Measurements from ENCODE around the gene TBC1D20.

Gene TBC1D20

DNA sequence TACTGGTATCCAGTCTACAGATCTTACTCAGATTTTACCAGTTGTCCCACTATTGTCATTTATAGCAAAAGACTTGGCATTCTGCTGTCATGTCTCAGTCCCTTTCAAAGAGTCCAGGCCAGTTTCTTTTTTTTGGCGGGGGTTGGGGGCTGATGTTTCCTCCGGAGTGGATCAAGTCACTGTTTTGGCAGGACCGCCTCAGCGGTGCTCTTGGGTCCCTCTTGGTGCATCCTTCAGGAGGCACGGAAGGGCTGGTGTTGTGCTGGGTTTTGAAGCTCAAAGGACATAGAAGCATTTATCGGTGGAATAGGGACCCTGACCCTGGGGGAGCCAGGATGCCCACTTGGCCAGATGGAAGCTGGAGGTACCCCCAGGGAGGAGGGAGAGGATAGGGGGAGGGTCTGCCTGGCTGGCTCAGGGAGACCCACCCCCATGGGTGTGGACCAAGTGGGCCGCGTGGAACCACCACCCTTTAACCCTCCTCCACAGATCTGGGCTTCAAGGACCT lies 43.4 kb downstream of the TBC1D20 start:
- Mint-ChIP-seq H3K27ac (ENCODE audit: low read depth) (no peak overlapping the region), H3K9me3 (no peaks in the 10 kb centered on the region), H3K27me3 (no peaks in the 10 kb centered on the region), H3K4me1 (peaks cover 29% of the 10 kb centered on the region), H3K4me3 (no peak overlapping the region), H3K36me3 (ENCODE audit: insufficient read depth) (peaks cover 41% of the 10 kb centered on the region)
- ATAC-seq (replicated peaks; ENCODE audit: extremely low read depth, poor library complexity, severe bottlenecking) (no peak), DNase-seq (ENCODE audit: low spot score in 2 of 2) (no peak)

DNA sequence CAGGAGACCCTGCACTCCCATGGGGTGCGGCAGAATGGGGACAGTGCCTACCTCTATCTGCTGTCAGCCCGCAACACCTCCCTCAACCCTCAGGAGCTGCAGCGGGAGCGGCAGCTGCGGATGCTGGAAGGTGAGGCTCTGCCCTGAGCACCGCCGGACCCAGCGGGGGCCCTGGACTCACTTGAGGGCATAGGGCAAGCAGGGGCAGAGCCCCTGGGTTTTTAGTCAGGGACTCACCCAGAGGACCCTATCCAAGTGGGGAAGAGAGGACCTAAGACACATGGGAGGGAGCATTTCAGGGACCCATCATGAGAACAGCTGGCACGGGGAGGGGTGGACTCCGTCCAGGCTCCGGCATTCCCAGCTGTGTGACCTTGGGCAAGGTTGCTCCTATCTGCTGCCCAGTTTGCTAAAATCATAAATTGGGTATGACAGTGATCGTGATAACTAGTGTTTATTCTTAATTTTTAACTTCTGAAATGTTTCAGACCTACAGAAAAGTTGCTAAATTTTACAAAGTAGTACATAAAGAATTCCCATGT lies 44.5 kb downstream of the TBC1D20 start:
- no peak overlapping the region for H3K4me3 Mint-ChIP-seq
- H3K27ac Mint-ChIP-seq (ENCODE audit: low read depth): no peak overlapping the region
- H3K9me3 Mint-ChIP-seq: no peaks in the 10 kb centered on the region
- H3K36me3 Mint-ChIP-seq (ENCODE audit: insufficient read depth): peaks cover 39% of the 10 kb centered on the region
- no peaks in the 10 kb centered on the region for H3K27me3 Mint-ChIP-seq
- H3K4me1 Mint-ChIP-seq: peaks cover 36% of the 10 kb centered on the region
- no peak for ATAC-seq (replicated peaks; ENCODE audit: extremely low read depth, poor library complexity, severe bottlenecking)
- no peak for DNase-seq (ENCODE audit: low spot score in 2 of 2)

DNA sequence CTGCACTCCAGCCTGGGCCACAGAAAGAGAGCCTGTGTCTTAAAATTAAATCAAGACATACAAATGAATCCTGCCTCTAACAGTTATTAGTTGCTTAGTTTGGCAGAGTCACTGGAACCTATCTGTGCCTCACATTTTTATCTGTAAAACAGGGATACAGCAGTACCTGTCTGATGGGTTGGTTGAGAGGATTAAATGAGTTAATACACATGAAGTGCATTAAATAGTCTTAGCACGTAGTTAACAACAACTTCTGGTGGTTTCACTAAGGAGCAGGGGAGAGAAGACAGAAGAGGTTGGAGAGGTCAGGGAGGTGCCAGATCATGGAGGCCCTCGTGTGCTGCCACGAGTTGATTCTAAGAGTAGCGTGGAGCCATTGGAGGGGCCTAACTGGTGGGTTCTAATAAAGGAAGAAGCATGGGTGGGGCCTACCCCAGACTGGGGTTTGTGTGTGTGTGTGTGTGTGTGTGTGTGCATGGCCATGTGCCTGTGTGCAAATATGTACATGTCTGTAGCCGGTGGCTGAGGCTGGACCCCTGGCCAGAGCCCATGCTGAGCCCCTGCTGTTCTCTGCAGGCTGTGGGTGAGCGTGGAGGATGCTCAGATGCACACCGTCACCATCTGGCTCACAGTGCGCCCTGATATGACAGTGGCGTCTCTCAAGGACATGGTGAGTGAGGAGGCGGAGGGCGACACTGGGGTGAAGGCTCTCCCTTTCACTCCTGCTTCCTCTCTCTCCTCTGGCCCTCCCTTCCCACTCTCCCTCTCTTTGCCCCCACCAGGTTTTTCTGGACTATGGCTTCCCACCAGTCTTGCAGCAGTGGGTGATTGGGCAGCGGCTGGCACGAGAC lies 45.2 kb downstream of the TBC1D20 start:
- Mint-ChIP-seq H3K4me3 (no peak overlapping the region), H3K27me3 (no peaks in the 10 kb centered on the region), H3K9me3 (no peaks in the 10 kb centered on the region), H3K36me3 (ENCODE audit: insufficient read depth) (peaks cover 38% of the 10 kb centered on the region), H3K4me1 (peaks cover 36% of the 10 kb centered on the region), H3K27ac (ENCODE audit: low read depth) (no peak overlapping the region)
- DNase-seq (ENCODE audit: low spot score in 2 of 2) (no peak), ATAC-seq (replicated peaks; ENCODE audit: extremely low read depth, poor library complexity, severe bottlenecking) (no peak)

DNA sequence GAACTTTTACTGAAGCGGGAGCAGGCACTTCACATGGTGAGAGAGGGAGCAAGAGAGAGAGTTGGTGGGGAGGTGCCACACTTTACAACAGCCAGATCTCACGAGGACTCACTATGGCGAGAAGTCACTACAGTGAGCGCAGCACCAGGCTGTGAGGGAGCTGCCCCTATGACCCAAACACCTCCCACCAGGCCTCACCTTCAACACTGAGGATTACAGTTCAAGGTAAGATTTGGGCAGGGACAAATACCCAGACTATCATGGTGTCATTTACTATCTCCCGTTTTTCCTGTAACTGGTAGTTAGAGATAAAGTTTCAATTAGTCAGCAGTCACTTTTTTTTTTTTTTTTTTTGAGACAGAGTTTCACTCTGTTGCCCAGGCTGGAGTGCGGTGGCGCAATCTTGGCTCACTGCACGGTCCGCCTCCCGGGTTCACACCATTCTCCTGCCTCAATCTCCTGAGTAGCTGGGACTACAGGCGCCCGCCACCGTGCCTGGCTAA lies 46.5 kb downstream of the TBC1D20 start:
- DNase-seq (ENCODE audit: low spot score in 2 of 2): no peak
- peaks cover 34% of the 10 kb centered on the region for H3K36me3 Mint-ChIP-seq (ENCODE audit: insufficient read depth)
- H3K4me3 Mint-ChIP-seq: no peak overlapping the region
- no peak overlapping the region for H3K27ac Mint-ChIP-seq (ENCODE audit: low read depth)
- no peaks in the 10 kb centered on the region for H3K27me3 Mint-ChIP-seq
- no peak for ATAC-seq (replicated peaks; ENCODE audit: extremely low read depth, poor library complexity, severe bottlenecking)
- H3K9me3 Mint-ChIP-seq: no peaks in the 10 kb centered on the region
- peaks cover 32% of the 10 kb centered on the region for H3K4me1 Mint-ChIP-seq

DNA sequence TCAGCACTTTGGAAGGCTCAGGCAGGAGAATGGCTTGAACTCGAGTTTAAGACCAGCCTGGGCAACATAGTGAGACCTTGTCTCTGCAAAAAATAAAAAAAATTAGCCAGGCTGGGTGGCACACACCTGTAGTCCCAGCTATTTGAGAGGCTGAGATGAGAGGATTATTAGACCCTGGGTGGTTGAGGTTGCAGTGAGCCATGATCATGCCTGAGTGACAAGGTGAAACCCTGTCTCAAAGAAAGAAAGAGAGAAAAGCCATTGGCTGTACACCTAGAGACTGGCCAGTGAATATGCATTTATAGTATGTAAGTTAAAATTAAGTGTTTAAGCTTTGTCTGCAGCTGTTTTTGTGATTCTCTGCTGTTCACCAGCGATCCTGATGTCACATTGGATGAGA lies 48.2 kb downstream of the TBC1D20 start:
- no peak for ATAC-seq (replicated peaks; ENCODE audit: extremely low read depth, poor library complexity, severe bottlenecking)
- H3K4me1 Mint-ChIP-seq: peaks cover 49% of the 10 kb centered on the region
- H3K27ac Mint-ChIP-seq (ENCODE audit: low read depth): peak overlapping the region; percentile 19
- no peak overlapping the region for H3K4me3 Mint-ChIP-seq
- H3K9me3 Mint-ChIP-seq: no peaks in the 10 kb centered on the region
- no peaks in the 10 kb centered on the region for H3K27me3 Mint-ChIP-seq
- H3K36me3 Mint-ChIP-seq (ENCODE audit: insufficient read depth): peaks cover 36% of the 10 kb centered on the region
- DNase-seq (ENCODE audit: low spot score in 2 of 2): no peak

DNA sequence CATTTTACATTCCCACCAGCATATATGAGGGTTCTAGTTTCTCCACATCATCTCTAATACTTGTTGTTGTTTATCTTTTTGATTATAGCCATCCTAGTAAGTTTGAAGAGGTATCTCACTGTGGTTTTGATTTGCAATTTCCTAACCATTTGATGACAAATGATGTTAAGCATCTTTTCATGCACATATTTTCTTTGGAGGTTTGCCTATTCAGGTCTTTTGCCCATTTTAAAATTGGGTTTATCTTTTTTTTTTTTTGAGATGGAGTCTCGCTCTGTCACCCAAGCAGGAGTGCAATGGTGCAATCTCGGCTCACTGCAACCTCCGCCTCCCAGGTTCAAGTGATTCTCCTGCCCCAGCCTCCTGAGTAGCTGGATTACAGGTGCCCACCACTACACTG lies 50.3 kb downstream of the TBC1D20 start:
- Mint-ChIP-seq H3K27ac (ENCODE audit: low read depth) (no peak overlapping the region), H3K4me3 (no peak overlapping the region), H3K27me3 (no peaks in the 10 kb centered on the region), H3K9me3 (no peaks in the 10 kb centered on the region), H3K4me1 (peaks cover 57% of the 10 kb centered on the region), H3K36me3 (ENCODE audit: insufficient read depth) (peaks cover 48% of the 10 kb centered on the region)
- no peak for DNase-seq (ENCODE audit: low spot score in 2 of 2)
- ATAC-seq (replicated peaks; ENCODE audit: extremely low read depth, poor library complexity, severe bottlenecking): no peak

DNA sequence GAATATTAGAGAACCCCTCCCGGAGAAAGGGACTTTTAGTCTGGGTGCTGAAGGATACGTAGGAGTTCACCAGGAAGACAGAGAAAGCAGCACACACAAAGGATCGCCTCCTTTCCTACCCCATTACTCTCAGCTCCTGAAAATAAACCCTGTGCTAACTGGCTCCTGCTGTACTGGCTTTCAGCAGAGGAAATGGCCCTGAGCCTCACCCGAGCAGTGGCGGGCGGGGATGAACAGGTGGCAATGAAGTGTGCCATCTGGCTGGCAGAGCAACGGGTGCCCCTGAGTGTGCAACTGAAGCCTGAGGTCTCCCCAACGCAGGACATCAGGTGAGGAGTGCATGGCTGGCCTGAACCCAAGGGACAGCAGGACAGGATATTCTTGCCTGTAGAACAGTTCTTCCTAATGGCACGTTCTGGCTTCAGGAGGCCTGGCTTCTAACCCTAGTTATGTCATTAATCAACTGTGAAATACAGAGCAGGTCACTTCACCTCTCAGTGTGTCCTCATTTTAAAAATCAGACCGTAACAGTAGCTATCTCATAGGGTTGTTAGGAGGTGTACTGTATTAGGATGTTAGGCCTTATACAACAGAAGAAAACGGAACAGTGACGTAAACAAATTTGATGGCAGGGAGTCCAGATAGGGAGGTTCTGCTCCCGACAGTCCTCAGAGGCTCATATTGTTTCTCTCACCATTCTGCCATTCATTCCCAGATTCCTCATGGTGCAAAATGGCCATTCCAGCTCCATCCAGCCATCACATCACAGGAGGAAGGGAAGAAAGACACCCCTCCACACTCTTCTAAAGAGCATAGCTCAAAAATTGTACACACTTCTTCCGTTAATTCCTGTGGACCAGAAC lies 52.4 kb downstream of the TBC1D20 start:
- H3K4me3 Mint-ChIP-seq: peak overlapping the region; percentile 82
- peak overlapping the region; percentile 96 for H3K27ac Mint-ChIP-seq (ENCODE audit: low read depth)
- peaks cover 36% of the 10 kb centered on the region for H3K36me3 Mint-ChIP-seq (ENCODE audit: insufficient read depth)
- no peaks in the 10 kb centered on the region for H3K27me3 Mint-ChIP-seq
- H3K4me1 Mint-ChIP-seq: peaks cover 48% of the 10 kb centered on the region
- ATAC-seq (replicated peaks; ENCODE audit: extremely low read depth, poor library complexity, severe bottlenecking) (no peak), DNase-seq (ENCODE audit: low spot score in 2 of 2) (no peak)
- no peaks in the 10 kb centered on the region for H3K9me3 Mint-ChIP-seq

DNA sequence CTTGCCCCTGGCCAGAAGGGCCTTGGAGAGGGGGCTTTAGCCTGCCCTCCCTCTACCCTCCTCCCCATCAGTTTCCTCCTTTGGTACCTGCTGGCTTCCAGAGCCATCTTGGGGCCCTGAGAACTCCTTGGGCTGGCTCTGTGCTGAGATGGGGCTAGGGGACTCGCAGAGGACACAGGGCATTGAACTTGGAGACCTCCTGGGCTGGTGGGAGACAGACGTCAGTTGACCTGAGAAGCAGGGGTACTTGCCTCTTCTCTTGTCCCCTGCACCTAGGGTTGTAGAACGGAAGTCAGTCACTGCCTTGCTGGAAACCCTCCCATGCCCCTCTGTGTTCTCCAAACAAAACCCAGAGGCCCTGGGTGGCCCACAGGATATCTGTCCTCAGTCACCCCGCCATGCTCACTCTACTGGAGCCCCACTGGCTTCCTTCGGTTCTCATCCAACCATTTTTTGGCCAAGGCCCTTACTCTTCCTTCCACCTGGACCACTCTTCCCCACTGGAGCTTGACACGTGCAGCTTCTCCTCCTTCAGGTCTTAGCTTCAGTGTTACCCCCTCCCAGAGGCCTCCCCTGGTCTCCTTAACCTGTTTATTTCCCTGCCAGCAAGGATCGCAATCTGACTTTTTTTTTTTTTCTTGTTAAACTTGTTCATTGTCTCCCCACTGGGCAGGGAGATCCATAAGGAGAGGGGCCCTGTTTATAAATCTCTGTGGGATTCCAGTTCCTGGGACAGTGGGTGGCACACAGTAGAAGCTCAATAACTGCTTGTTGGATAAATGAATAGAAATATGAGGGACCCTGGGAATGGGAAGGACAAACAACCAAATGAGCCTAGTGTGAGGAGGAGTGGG lies 53.3 kb downstream of the TBC1D20 start:
- Mint-ChIP-seq H3K27ac (ENCODE audit: low read depth) (peak overlapping the region; percentile 96), H3K36me3 (ENCODE audit: insufficient read depth) (peaks cover 35% of the 10 kb centered on the region), H3K4me3 (peak overlapping the region; percentile 82), H3K9me3 (no peaks in the 10 kb centered on the region), H3K4me1 (peaks cover 44% of the 10 kb centered on the region), H3K27me3 (no peaks in the 10 kb centered on the region)
- no peak for ATAC-seq (replicated peaks; ENCODE audit: extremely low read depth, poor library complexity, severe bottlenecking)
- no peak for DNase-seq (ENCODE audit: low spot score in 2 of 2)

DNA sequence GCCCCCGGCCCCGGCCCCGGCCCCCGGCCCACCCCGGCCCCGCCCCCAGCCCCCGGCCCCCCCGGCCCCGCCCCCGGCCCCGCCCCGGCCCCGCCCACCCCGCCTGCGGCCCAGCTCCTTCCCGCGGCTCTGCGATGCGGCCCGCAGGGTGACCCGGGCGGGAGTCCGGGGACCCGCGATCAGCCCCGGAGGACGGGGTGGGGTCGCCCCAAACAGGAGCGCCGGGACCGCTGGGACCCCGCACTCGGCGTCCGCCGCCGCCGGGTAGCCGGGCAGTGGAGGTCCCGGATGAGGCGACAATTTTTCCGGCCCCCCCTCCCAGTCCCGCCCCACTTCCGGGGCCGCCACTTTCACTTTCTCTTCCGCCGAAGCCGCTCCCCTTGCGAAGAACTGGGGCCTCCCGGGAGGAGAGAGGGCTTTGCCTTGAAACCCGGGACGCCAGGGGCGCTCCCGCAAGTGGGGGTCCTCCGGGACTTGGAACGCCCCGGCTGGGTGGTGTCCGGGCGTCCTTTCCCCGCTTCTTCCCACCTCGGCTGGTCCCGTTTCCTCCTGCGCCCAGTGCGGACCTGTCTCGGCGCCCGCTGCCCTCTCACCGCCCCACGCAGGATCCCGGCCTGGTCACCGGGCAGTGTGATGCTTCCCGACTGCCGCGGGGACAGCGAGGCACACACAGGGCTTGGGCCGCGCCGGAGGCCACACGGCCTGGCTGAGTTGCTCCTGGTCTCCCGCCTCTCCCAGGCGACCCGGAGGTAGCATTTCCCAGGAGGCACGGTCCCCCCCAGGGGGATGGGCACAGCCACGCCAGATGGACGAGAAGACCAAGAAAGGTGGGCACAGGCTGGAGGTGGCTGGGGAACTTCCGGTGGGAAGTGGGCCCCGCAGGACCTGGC lies 54.1 kb downstream of the TBC1D20 start, which contains the start of gene RBCK1:
TSS of gene RBCK1 (plus strand) at position 347 of the 890 bp plus-strand sequence. CDS start at position 806, 459 bp downstream.
- Mint-ChIP-seq H3K36me3 (ENCODE audit: insufficient read depth) (peaks cover 32% of the 10 kb centered on the region), H3K9me3 (no peaks in the 10 kb centered on the region)

DNA sequence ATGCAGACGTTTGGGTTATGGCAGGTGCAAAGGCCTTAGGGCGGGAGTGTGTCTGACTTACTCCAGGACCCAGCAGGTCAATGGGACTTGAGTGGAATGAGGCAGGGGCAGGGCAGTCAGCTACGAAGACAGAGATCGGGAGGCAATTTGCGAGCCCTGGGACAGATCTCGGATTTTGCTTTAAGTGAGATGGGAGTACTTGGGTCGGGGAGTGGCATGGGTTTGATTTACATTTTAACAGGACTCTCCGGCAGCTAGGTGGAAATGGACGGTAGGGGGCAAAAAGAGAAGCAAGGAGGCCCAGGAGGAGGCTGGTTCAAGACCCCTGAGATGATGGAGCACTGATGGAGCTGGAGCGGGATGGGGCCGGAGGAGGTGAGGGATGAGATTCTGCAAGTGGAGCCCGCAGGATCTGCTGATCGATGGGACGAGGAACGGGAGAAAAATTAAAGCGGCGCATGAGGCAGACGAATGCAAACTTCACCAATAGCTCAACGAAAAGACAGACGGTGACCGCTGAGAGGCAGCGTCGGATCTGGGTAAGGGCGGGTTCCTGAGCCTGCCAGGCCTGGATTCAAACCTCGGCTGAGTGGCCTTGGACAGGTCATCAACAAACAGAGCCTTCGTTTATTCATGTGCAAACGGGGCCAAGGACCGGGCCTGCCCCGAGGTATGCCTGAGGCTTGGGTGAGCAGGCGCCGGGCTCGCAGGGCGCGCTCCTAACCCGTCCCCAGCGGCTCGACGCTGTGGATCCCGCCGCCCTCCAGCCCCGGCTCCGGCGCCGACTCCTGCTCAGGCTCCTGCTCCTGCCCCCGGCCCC lies 55.0 kb downstream of the TBC1D20 start:
- peaks cover 42% of the 10 kb centered on the region for H3K4me1 Mint-ChIP-seq
- ATAC-seq (replicated peaks; ENCODE audit: extremely low read depth, poor library complexity, severe bottlenecking) (peak; percentile 76), DNase-seq (ENCODE audit: low spot score in 2 of 2) (peak in 1 of 2 donors; percentile 40)
- H3K27ac Mint-ChIP-seq (ENCODE audit: low read depth): peak overlapping the region; percentile 95
- no peaks in the 10 kb centered on the region for H3K9me3 Mint-ChIP-seq
- peak overlapping the region; percentile 82 for H3K4me3 Mint-ChIP-seq
- no peaks in the 10 kb centered on the region for H3K27me3 Mint-ChIP-seq
- H3K36me3 Mint-ChIP-seq (ENCODE audit: insufficient read depth): peaks cover 29% of the 10 kb centered on the region

More for the DNA sequence above, 54.1 kb downstream of the TBC1D20 start, which contains the start of gene RBCK1:
- no peaks in the 10 kb centered on the region for H3K27me3 Mint-ChIP-seq
- H3K4me1 Mint-ChIP-seq: peaks cover 38% of the 10 kb centered on the region
- peak; percentile 84 to 87 for DNase-seq (ENCODE audit: low spot score in 2 of 2)
- peak within 1 kb of the TSS; percentile 96 for H3K27ac Mint-ChIP-seq (ENCODE audit: low read depth)
- ATAC-seq (replicated peaks; ENCODE audit: extremely low read depth, poor library complexity, severe bottlenecking): peak; percentile 83
- H3K4me3 Mint-ChIP-seq: peak within 1 kb of the TSS; percentile 82

All from central memory CD8-positive, alpha-beta T cell (primary cell).